ENCODE measurements around the gene CLOCK.

Gene CLOCK

GRCh38 chr4:55439023-55439422 lies 107.7 kb downstream of the CLOCK start:
- TF ChIP-seq PAX5 (IDR thresholded peaks at IDR 0.05; ENCODE audit: insufficient read depth, low read length, severe bottlenecking) (no peak), POLR2A (IDR thresholded peaks at IDR 0.05; ENCODE audit: low read depth, low read length) (no peak), TAF1 (IDR thresholded peaks at IDR 0.05; ENCODE audit: low read depth, low read length) (no peak), SPI1 (IDR thresholded peaks at IDR 0.05; ENCODE audit: low read depth, low read length) (no peak), POU2F2 (IDR thresholded peaks at IDR 0.05; ENCODE audit: low read depth, low read length) (no peak), POLR2AphosphoS5 (IDR thresholded peaks at IDR 0.05; ENCODE audit: low read depth, low read length) (no peak)
- FAIRE-seq (no peak), DNase-seq (ENCODE audit: insufficient read length, low spot score) (no peak)

- TF ChIP-seq SPI1 (IDR thresholded peaks at IDR 0.05; ENCODE audit: low read depth, low read length), result no peak
- no peak for TF ChIP-seq TAF1 (IDR thresholded peaks at IDR 0.05; ENCODE audit: low read depth, low read length)
- no peak for TF ChIP-seq PAX5 (IDR thresholded peaks at IDR 0.05; ENCODE audit: insufficient read depth, low read length, severe bottlenecking)
- no peak for FAIRE-seq
- DNase-seq (ENCODE audit: insufficient read length, low spot score), result no peak
These were observed 108.4 kb downstream of the CLOCK start for GRCh38 chr4:55438314-55438713.

- FAIRE-seq, result no peak
- TF ChIP-seq POU2F2 (IDR thresholded peaks at IDR 0.05; ENCODE audit: low read depth, low read length) (no peak), PAX5 (IDR thresholded peaks at IDR 0.05; ENCODE audit: insufficient read depth, low read length, severe bottlenecking) (no peak), POLR2A (IDR thresholded peaks at IDR 0.05; ENCODE audit: low read depth, low read length) (no peak), POLR2AphosphoS5 (IDR thresholded peaks at IDR 0.05; ENCODE audit: low read depth, low read length) (no peak), TAF1 (IDR thresholded peaks at IDR 0.05; ENCODE audit: low read depth, low read length) (no peak), SPI1 (IDR thresholded peaks at IDR 0.05; ENCODE audit: low read depth, low read length) (no peak)
- no peak for DNase-seq (ENCODE audit: insufficient read length, low spot score)
These were observed 108.9 kb downstream of the CLOCK start for GRCh38 chr4:55437823-55438222.

- no peak for TF ChIP-seq POU2F2 (IDR thresholded peaks at IDR 0.05; ENCODE audit: low read depth, low read length)
- no peak for TF ChIP-seq PAX5 (IDR thresholded peaks at IDR 0.05; ENCODE audit: insufficient read depth, low read length, severe bottlenecking)
- no peak for TF ChIP-seq TAF1 (IDR thresholded peaks at IDR 0.05; ENCODE audit: low read depth, low read length)
- TF ChIP-seq POLR2AphosphoS5 (IDR thresholded peaks at IDR 0.05; ENCODE audit: low read depth, low read length), result no peak
- no peak for TF ChIP-seq SPI1 (IDR thresholded peaks at IDR 0.05; ENCODE audit: low read depth, low read length)
- TF ChIP-seq POLR2A (IDR thresholded peaks at IDR 0.05; ENCODE audit: low read depth, low read length), result no peak
- DNase-seq (ENCODE audit: insufficient read length, low spot score) (no peak), FAIRE-seq (no peak)
These were observed 109.3 kb downstream of the CLOCK start for GRCh38 chr4:55437356-55437796.

GRCh38 chr4:55435141-55435841 lies 111.4 kb downstream of the CLOCK start:
- DNase-seq (ENCODE audit: insufficient read length, low spot score) (no peak), FAIRE-seq (peak; percentile 51)
- TF ChIP-seq PAX5 (IDR thresholded peaks at IDR 0.05; ENCODE audit: insufficient read depth, low read length, severe bottlenecking) (no peak), TAF1 (IDR thresholded peaks at IDR 0.05; ENCODE audit: low read depth, low read length) (no peak), SPI1 (IDR thresholded peaks at IDR 0.05; ENCODE audit: low read depth, low read length) (peak; percentile 11; the same call in 1 of the 2 replicates)

- FAIRE-seq (peak; percentile 20), DNase-seq (ENCODE audit: insufficient read length, low spot score) (no peak)
- TF ChIP-seq SPI1 (IDR thresholded peaks at IDR 0.05; ENCODE audit: low read depth, low read length) (no peak), POLR2A (IDR thresholded peaks at IDR 0.05; ENCODE audit: low read depth, low read length) (no peak), PAX5 (IDR thresholded peaks at IDR 0.05; ENCODE audit: insufficient read depth, low read length, severe bottlenecking) (no peak), POLR2AphosphoS5 (IDR thresholded peaks at IDR 0.05; ENCODE audit: low read depth, low read length) (no peak), TAF1 (IDR thresholded peaks at IDR 0.05; ENCODE audit: low read depth, low read length) (no peak), POU2F2 (IDR thresholded peaks at IDR 0.05; ENCODE audit: low read depth, low read length) (no peak)
These were observed 114.9 kb downstream of the CLOCK start for GRCh38 chr4:55431710-55432336.

- DNase-seq (ENCODE audit: insufficient read length, low spot score) (no peak), FAIRE-seq (no peak)
- TF ChIP-seq POLR2A (IDR thresholded peaks at IDR 0.05; ENCODE audit: low read depth, low read length) (no peak), POLR2AphosphoS5 (IDR thresholded peaks at IDR 0.05; ENCODE audit: low read depth, low read length) (no peak), SPI1 (IDR thresholded peaks at IDR 0.05; ENCODE audit: low read depth, low read length) (no peak), POU2F2 (IDR thresholded peaks at IDR 0.05; ENCODE audit: low read depth, low read length) (no peak), TAF1 (IDR thresholded peaks at IDR 0.05; ENCODE audit: low read depth, low read length) (no peak), PAX5 (IDR thresholded peaks at IDR 0.05; ENCODE audit: insufficient read depth, low read length, severe bottlenecking) (no peak)
These were observed 121.9 kb downstream of the CLOCK start for GRCh38 chr4:55424791-55425190.

GRCh38 chr4:55416176-55416575 lies 130.5 kb downstream of the CLOCK start:
- TF ChIP-seq PAX5 (IDR thresholded peaks at IDR 0.05; ENCODE audit: insufficient read depth, low read length, severe bottlenecking) (no peak), POU2F2 (IDR thresholded peaks at IDR 0.05; ENCODE audit: low read depth, low read length) (no peak), POLR2A (IDR thresholded peaks at IDR 0.05; ENCODE audit: low read depth, low read length) (no peak), POLR2AphosphoS5 (IDR thresholded peaks at IDR 0.05; ENCODE audit: low read depth, low read length) (no peak), SPI1 (IDR thresholded peaks at IDR 0.05; ENCODE audit: low read depth, low read length) (no peak), TAF1 (IDR thresholded peaks at IDR 0.05; ENCODE audit: low read depth, low read length) (no peak)
- DNase-seq (ENCODE audit: insufficient read length, low spot score) (no peak), FAIRE-seq (no peak)

- peak; percentile 62 for FAIRE-seq
- no peak for DNase-seq (ENCODE audit: insufficient read length, low spot score)
- TF ChIP-seq POU2F2 (IDR thresholded peaks at IDR 0.05; ENCODE audit: low read depth, low read length), result no peak
- TF ChIP-seq TAF1 (IDR thresholded peaks at IDR 0.05; ENCODE audit: low read depth, low read length), result no peak
- TF ChIP-seq SPI1 (IDR thresholded peaks at IDR 0.05; ENCODE audit: low read depth, low read length), result no peak
- TF ChIP-seq PAX5 (IDR thresholded peaks at IDR 0.05; ENCODE audit: insufficient read depth, low read length, severe bottlenecking), result no peak
- TF ChIP-seq POLR2A (IDR thresholded peaks at IDR 0.05; ENCODE audit: low read depth, low read length), result no peak
- TF ChIP-seq POLR2AphosphoS5 (IDR thresholded peaks at IDR 0.05; ENCODE audit: low read depth, low read length), result no peak
These were observed 135.1 kb downstream of the CLOCK start for GRCh38 chr4:55411621-55412020.

Measured in GM12891 (cell line).